Measurements from ENCODE around the gene ERBIN.
"Not testable (repeated sequence)": the region's sequence is repeated elsewhere in the genome, so short reads cannot be mapped to it uniquely, and the experiment has no call there.

The ERBIN gene

GRCh38 chr5:66039296-66039695, 112.9 kb downstream of the ERBIN start:
- no peak for TF ChIP-seq EZH2 (IDR thresholded peaks at IDR 0.05; ENCODE audit: borderline replicate concordance, low read depth, low read length, severe bottlenecking)
- TF ChIP-seq CTCF (IDR thresholded peaks at IDR 0.05; ENCODE audit: borderline replicate concordance, extremely low read depth, low read length, poor library complexity, severe bottlenecking): no peak
- no peaks in the 10 kb centered on the region for H3K9me3 ChIP-seq (ENCODE audit: insufficient read depth, low read length, severe bottlenecking)
- DNase-seq: no peak
- no peak overlapping the region for H3K9ac ChIP-seq (ENCODE audit: low read depth, low read length)
- no peaks in the 10 kb centered on the region for H3K79me2 ChIP-seq (ENCODE audit: insufficient read depth, low read length)
- H3K4me1 ChIP-seq (ENCODE audit: insufficient read depth, low read length): no peaks in the 10 kb centered on the region
- no peak overlapping the region for H2AFZ ChIP-seq (ENCODE audit: low read depth, low read length)
- no peaks in the 10 kb centered on the region for H4K20me1 ChIP-seq (ENCODE audit: insufficient read depth, low read length)
- peaks cover 94% of the 10 kb centered on the region for H3K36me3 ChIP-seq (ENCODE audit: insufficient read depth, low read length)
- H3K27ac ChIP-seq (ENCODE audit: low read length): no peak overlapping the region
- H3K4me3 ChIP-seq (ENCODE audit: low read depth in 1 of 2, low read length in 2 of 2): no peak overlapping the region
- H3K27me3 ChIP-seq (ENCODE audit: insufficient read depth, low read length, poor library complexity): no peaks in the 10 kb centered on the region
- H3K4me2 ChIP-seq (ENCODE audit: insufficient read depth, low read length): no peak overlapping the region
- no peak for ATAC-seq (ENCODE audit: insufficient read depth, low read depth)

- no peaks in the 10 kb centered on the region for H4K20me1 ChIP-seq (ENCODE audit: insufficient read depth, low read length)
- peaks cover 93% of the 10 kb centered on the region for H3K36me3 ChIP-seq (ENCODE audit: insufficient read depth, low read length)
- H3K9ac ChIP-seq (ENCODE audit: low read depth, low read length): no peak overlapping the region
- H3K4me1 ChIP-seq (ENCODE audit: insufficient read depth, low read length): no peaks in the 10 kb centered on the region
- H3K27ac ChIP-seq (ENCODE audit: low read length): no peak overlapping the region
- H3K9me3 ChIP-seq (ENCODE audit: insufficient read depth, low read length, severe bottlenecking): no peaks in the 10 kb centered on the region
- ATAC-seq (ENCODE audit: insufficient read depth, low read depth): no peak
- no peak overlapping the region for H3K4me2 ChIP-seq (ENCODE audit: insufficient read depth, low read length)
- no peak overlapping the region for H2AFZ ChIP-seq (ENCODE audit: low read depth, low read length)
- no peak for TF ChIP-seq CTCF (IDR thresholded peaks at IDR 0.05; ENCODE audit: borderline replicate concordance, extremely low read depth, low read length, poor library complexity, severe bottlenecking)
- TF ChIP-seq EZH2 (IDR thresholded peaks at IDR 0.05; ENCODE audit: borderline replicate concordance, low read depth, low read length, severe bottlenecking): no peak
- no peaks in the 10 kb centered on the region for H3K79me2 ChIP-seq (ENCODE audit: insufficient read depth, low read length)
- no peak overlapping the region for H3K4me3 ChIP-seq (ENCODE audit: low read depth in 1 of 2, low read length in 2 of 2)
- DNase-seq: no peak
- no peaks in the 10 kb centered on the region for H3K27me3 ChIP-seq (ENCODE audit: insufficient read depth, low read length, poor library complexity)
These were observed 113.3 kb downstream of the ERBIN start for GRCh38 chr5:66039701-66040100.

DNA sequence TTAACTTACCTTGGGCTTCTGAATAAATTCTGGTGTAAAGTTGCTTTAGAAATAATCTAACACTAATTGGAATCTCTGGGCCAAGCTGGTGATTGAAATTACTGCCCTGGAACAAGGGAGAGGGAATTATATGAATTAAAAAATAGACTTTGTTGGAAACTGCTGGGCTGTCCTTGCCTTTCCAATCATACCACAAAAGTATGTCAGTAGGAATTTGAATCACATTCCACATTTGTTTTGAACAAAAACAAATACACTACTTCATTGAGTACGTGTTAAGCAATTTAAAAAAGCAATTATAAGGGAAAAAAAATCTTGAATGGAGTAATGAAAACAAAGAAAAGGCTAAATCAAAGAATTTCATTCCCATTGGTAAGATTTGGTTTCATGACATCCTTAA, 115.3 kb downstream of the ERBIN start:
- H4K20me1 ChIP-seq (ENCODE audit: insufficient read depth, low read length): no peaks in the 10 kb centered on the region
- no peak for TF ChIP-seq CTCF (IDR thresholded peaks at IDR 0.05; ENCODE audit: borderline replicate concordance, extremely low read depth, low read length, poor library complexity, severe bottlenecking)
- TF ChIP-seq EZH2 (IDR thresholded peaks at IDR 0.05; ENCODE audit: borderline replicate concordance, low read depth, low read length, severe bottlenecking): no peak
- H2AFZ ChIP-seq (ENCODE audit: low read depth, low read length): no peak overlapping the region
- DNase-seq: no peak
- H3K27ac ChIP-seq (ENCODE audit: low read length): no peak overlapping the region
- H3K27me3 ChIP-seq (ENCODE audit: insufficient read depth, low read length, poor library complexity): no peaks in the 10 kb centered on the region
- no peak overlapping the region for H3K9ac ChIP-seq (ENCODE audit: low read depth, low read length)
- no peak overlapping the region for H3K4me2 ChIP-seq (ENCODE audit: insufficient read depth, low read length)
- no peak for ATAC-seq (ENCODE audit: insufficient read depth, low read depth)
- H3K36me3 ChIP-seq (ENCODE audit: insufficient read depth, low read length): peaks cover 94% of the 10 kb centered on the region
- H3K4me3 ChIP-seq (ENCODE audit: low read depth in 1 of 2, low read length in 2 of 2): no peak overlapping the region
- H3K79me2 ChIP-seq (ENCODE audit: insufficient read depth, low read length): no peaks in the 10 kb centered on the region
- H3K4me1 ChIP-seq (ENCODE audit: insufficient read depth, low read length): no peaks in the 10 kb centered on the region
- no peaks in the 10 kb centered on the region for H3K9me3 ChIP-seq (ENCODE audit: insufficient read depth, low read length, severe bottlenecking)

DNA sequence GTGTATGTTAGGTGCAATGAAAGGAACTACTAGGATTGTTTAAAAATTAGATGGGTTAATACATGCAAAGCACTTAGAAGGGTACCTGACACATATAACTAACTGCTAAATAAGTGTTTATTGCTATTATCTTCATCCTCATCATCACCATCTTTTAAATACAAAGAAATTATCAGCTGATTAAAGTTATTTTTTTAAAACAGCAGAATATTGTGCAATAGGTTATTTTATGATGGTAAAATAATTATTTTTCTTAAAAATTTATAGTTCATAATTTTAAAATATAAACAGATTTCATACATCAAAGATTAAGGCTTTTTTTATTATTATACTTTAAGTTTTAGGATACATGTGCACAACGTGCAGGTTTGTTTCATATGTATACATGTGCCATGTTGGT, 130.9 kb downstream of the ERBIN start:
- TF ChIP-seq CTCF (IDR thresholded peaks at IDR 0.05; ENCODE audit: borderline replicate concordance, extremely low read depth, low read length, poor library complexity, severe bottlenecking) (no peak), EZH2 (IDR thresholded peaks at IDR 0.05; ENCODE audit: borderline replicate concordance, low read depth, low read length, severe bottlenecking) (no peak)
- no peaks in the 10 kb centered on the region for H3K4me1 ChIP-seq (ENCODE audit: insufficient read depth, low read length)
- H3K79me2 ChIP-seq (ENCODE audit: insufficient read depth, low read length): peaks cover 23% of the 10 kb centered on the region
- no peaks in the 10 kb centered on the region for H4K20me1 ChIP-seq (ENCODE audit: insufficient read depth, low read length)
- H3K27me3 ChIP-seq (ENCODE audit: insufficient read depth, low read length, poor library complexity): no peaks in the 10 kb centered on the region
- H3K36me3 ChIP-seq (ENCODE audit: insufficient read depth, low read length): peaks cover 46% of the 10 kb centered on the region
- no peak overlapping the region for H3K27ac ChIP-seq (ENCODE audit: low read length)
- no peak overlapping the region for H2AFZ ChIP-seq (ENCODE audit: low read depth, low read length)
- H3K9me3 ChIP-seq (ENCODE audit: insufficient read depth, low read length, severe bottlenecking): no peaks in the 10 kb centered on the region
- ATAC-seq (ENCODE audit: insufficient read depth, low read depth): no peak
- no peak overlapping the region for H3K9ac ChIP-seq (ENCODE audit: low read depth, low read length)
- no peak for DNase-seq
- no peak overlapping the region for H3K4me3 ChIP-seq (ENCODE audit: low read depth in 1 of 2, low read length in 2 of 2)
- H3K4me2 ChIP-seq (ENCODE audit: insufficient read depth, low read length): no peak overlapping the region

DNA sequence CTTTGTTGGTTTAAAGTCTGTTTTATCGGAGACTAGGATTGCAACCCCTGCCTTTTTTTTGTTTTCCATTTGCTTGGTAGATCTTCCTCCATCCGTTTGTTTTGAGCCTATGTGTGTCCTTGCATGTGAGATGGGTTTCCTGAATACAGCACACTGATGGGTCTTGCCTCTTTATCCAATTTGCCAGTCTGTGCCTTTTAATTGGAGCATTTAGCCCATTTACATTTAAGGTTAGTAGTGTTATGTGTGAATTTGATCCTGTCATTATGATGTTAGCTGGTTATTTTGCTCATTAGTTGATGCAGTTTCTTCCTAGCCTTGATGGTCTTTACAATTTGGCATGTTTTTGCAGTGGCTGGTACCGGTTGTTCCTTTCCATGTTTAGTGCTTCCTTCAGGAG, 134.9 kb downstream of the ERBIN start:
- H3K79me2 ChIP-seq (ENCODE audit: insufficient read depth, low read length): peaks cover 41% of the 10 kb centered on the region
- not testable (repeated sequence) for H3K4me1 ChIP-seq (ENCODE audit: insufficient read depth, low read length)

More for the DNA sequence above, 134.9 kb downstream of the ERBIN start:
- not testable (repeated sequence) for H3K27me3 ChIP-seq (ENCODE audit: insufficient read depth, low read length, poor library complexity); ATAC-seq (ENCODE audit: insufficient read depth, low read depth); H3K9ac ChIP-seq (ENCODE audit: low read depth, low read length); H2AFZ ChIP-seq (ENCODE audit: low read depth, low read length); H3K4me2 ChIP-seq (ENCODE audit: insufficient read depth, low read length); H3K9me3 ChIP-seq (ENCODE audit: insufficient read depth, low read length, severe bottlenecking); DNase-seq; H4K20me1 ChIP-seq (ENCODE audit: insufficient read depth, low read length); H3K27ac ChIP-seq (ENCODE audit: low read length); H3K4me3 ChIP-seq (ENCODE audit: low read depth in 1 of 2, low read length in 2 of 2)
- H3K36me3 ChIP-seq (ENCODE audit: insufficient read depth, low read length): peaks cover 13% of the 10 kb centered on the region; the same call in 1 of the 2 replicates

Data from DND-41 (cell line).